PC-9 (cell line): ENCODE data around the gene WASL.

Experiments
- EZH2 ChIP-seq: fragments of 200-600 bp; sonication (generic); IDR thresholded peaks from 2 replicates; pipeline ENCODE4 v1.8.0; 2017; ENCODE audit warnings: antibody characterized with exemption, low read depth
- TF ChIP-seq, protein P1 (sequence below): fragments of 200-600 bp; sonication (generic); conservative IDR thresholded peaks from 2 replicates; pipeline ENCODE4 v1.6.1; 2017; ENCODE audit warnings: mixed run types, antibody characterized with exemption, mild to moderate bottlenecking, moderate library complexity

DNA sequence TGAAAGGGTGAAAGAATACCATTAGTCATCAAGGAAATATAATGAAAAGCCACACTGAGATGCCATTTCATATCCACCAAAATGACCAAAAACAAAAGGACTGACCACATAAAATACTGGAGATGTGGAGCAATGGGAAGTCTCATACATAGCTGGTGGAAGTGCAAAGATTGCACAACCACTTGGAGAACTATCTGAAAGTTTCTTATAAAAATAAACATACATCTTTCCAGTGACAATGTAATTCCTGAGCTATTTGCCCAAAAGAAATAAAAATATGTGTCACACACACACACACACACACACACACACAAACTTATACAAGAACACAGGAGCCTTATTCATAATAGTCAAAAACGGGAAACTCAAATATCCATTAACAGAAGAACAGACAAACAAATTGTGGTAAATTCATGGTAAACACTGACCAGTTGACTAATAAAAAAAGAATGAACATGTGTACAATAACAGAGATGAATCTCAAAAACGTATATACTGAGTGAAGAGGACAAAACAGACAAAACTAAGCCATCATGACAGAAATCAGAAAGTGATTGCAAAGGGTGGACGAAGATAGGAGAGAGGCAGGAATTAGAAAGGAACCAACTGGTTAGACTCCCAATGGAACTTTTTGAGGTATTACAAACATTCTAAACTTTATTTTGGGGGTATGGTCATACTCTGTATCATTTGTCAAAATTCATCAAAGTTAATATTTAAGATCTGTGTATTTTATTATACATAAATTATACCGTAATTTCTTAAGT, 21.5 kb downstream of the WASL start:
- TF ChIP-seq, protein P1, sequence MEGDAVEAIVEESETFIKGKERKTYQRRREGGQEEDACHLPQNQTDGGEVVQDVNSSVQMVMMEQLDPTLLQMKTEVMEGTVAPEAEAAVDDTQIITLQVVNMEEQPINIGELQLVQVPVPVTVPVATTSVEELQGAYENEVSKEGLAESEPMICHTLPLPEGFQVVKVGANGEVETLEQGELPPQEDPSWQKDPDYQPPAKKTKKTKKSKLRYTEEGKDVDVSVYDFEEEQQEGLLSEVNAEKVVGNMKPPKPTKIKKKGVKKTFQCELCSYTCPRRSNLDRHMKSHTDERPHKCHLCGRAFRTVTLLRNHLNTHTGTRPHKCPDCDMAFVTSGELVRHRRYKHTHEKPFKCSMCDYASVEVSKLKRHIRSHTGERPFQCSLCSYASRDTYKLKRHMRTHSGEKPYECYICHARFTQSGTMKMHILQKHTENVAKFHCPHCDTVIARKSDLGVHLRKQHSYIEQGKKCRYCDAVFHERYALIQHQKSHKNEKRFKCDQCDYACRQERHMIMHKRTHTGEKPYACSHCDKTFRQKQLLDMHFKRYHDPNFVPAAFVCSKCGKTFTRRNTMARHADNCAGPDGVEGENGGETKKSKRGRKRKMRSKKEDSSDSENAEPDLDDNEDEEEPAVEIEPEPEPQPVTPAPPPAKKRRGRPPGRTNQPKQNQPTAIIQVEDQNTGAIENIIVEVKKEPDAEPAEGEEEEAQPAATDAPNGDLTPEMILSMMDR, result no peak
- TF ChIP-seq EZH2, result no peak
